ENCODE measurements around the gene ELOB.
A peak's percentile ranks its signal among the peaks of the same experiment; 100 is the strongest.

The ELOB gene

DNA sequence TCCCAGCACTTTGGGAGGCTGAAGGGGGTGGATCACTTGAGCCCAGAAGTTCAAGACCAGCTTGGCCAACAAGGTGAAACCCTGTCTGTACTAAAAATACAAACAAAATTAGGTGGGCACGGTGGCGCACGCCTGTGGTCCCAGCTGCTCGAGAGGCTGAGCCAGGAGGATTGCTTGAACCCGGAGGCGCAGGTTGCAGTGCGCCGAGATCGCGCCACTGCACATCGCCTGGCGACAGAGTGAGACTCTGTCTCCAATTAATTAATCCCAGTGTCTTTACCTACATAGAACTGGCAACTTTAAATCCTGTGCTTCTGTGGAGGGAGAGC, 1.5 kb upstream of the ELOB start:
- DNase-seq (ENCODE audit: insufficient read length): no peak
- FAIRE-seq: no peak
- no peak for TF ChIP-seq POLR2AphosphoS5 (IDR thresholded peaks at IDR 0.05; ENCODE audit: low read depth, low read length)
- TF ChIP-seq POLR2A (IDR thresholded peaks at IDR 0.05; ENCODE audit: low read depth, low read length): no peak
- TF ChIP-seq TAF1 (IDR thresholded peaks at IDR 0.05; ENCODE audit: borderline replicate concordance, low read depth, low read length): no peak

- FAIRE-seq (peak; percentile 14), DNase-seq (ENCODE audit: insufficient read length) (no peak)
- TF ChIP-seq POLR2AphosphoS5 (IDR thresholded peaks at IDR 0.05; ENCODE audit: low read depth, low read length) (peak; percentile 65), TAF1 (IDR thresholded peaks at IDR 0.05; ENCODE audit: borderline replicate concordance, low read depth, low read length) (no peak), POLR2A (IDR thresholded peaks at IDR 0.05; ENCODE audit: low read depth, low read length) (peak; percentile 43; the same call in 1 of the 2 replicates)
These were observed 986 bp upstream of the ELOB start for GRCh38 chr16:2777903-2778629.

GRCh38 chr16:2776500-2777139, 460 bp downstream of the ELOB start:
- FAIRE-seq: no peak
- TF ChIP-seq TAF1 (IDR thresholded peaks at IDR 0.05; ENCODE audit: borderline replicate concordance, low read depth, low read length): no peak
- TF ChIP-seq POLR2A (IDR thresholded peaks at IDR 0.05; ENCODE audit: low read depth, low read length): no peak
- TF ChIP-seq POLR2AphosphoS5 (IDR thresholded peaks at IDR 0.05; ENCODE audit: low read depth, low read length): no peak
- no peak for DNase-seq (ENCODE audit: insufficient read length)

GRCh38 chr16:2775765-2776499, 1.1 kb downstream of the ELOB start:
- no peak for FAIRE-seq
- TF ChIP-seq POLR2A (IDR thresholded peaks at IDR 0.05; ENCODE audit: low read depth, low read length) (no peak), TAF1 (IDR thresholded peaks at IDR 0.05; ENCODE audit: borderline replicate concordance, low read depth, low read length) (0 out of 2 replicates have a peak, but pooled peaks have one; percentile 21), POLR2AphosphoS5 (IDR thresholded peaks at IDR 0.05; ENCODE audit: low read depth, low read length) (no peak)
- no peak for DNase-seq (ENCODE audit: insufficient read length)

DNA sequence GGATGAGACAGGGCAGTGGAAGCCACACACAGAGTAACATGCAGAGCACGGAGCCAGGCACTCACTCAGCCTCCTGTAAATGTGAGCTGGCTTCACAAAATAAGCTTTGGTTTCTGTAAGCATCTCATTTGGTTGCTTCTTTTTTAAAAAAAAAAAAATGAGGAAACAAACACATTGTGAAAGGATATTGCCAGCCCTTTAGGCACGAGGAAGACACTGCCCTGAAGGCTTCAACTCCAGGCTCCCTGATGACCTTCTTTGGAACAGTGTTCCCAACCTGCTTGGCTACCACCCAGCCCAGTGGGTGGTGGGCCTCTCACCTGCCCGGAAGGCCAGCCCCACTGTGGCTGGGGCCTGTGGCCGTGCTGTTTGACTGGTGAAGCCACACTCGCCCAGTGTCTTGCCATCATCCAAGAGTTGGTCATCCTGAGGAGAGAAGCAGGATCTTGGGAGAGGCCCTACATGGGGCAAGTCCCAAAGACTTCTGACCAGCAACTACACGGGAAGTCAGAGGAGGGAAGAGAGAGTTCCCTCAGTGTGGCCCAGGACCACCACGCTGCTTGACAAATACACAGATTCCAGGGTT, 1.9 kb downstream of the ELOB start:
- DNase-seq (ENCODE audit: insufficient read length) (no peak), FAIRE-seq (no peak)
- TF ChIP-seq POLR2A (IDR thresholded peaks at IDR 0.05; ENCODE audit: low read depth, low read length): no peak
- TF ChIP-seq POLR2AphosphoS5 (IDR thresholded peaks at IDR 0.05; ENCODE audit: low read depth, low read length): no peak
- no peak for TF ChIP-seq TAF1 (IDR thresholded peaks at IDR 0.05; ENCODE audit: borderline replicate concordance, low read depth, low read length)

DNA sequence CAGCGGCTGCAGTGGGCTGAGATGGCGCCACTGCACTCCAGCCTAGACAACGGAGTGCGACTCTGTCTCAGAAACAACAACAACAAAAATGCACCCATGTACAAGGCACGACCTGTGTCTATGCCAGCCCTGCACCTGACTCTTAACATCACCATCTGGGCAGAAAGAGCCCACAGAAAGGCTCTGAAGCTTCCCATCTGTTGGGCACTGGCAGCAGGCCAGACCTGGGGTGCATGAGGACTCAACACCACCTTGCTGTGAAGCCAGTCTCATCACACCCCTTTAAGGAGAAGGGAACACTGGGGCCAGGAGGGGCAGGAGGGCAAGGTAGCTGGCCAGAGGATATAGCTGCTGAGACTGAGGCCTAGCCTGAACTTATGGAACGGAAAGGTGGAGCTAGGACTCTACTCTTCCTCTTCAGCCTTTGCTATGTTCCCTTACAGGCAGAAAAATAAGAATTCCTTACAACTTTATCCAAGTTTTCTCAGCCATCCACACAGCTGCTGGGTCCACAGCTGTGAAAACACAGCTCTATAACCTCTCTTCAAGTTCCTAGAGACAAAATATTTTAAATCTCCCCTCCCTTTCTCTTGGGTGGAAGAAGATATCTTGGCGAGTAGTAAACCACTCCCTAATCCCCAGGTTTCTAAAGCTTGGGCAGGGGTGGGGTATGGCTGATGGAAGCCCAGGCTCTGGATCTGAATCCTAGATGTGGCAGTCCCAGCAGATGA, 2.8 kb downstream of the ELOB start:
- no peak for DNase-seq (ENCODE audit: insufficient read length)
- no peak for TF ChIP-seq POLR2AphosphoS5 (IDR thresholded peaks at IDR 0.05; ENCODE audit: low read depth, low read length)
- TF ChIP-seq POLR2A (IDR thresholded peaks at IDR 0.05; ENCODE audit: low read depth, low read length): no peak
- no peak for TF ChIP-seq TAF1 (IDR thresholded peaks at IDR 0.05; ENCODE audit: borderline replicate concordance, low read depth, low read length)
- FAIRE-seq: no peak

DNA sequence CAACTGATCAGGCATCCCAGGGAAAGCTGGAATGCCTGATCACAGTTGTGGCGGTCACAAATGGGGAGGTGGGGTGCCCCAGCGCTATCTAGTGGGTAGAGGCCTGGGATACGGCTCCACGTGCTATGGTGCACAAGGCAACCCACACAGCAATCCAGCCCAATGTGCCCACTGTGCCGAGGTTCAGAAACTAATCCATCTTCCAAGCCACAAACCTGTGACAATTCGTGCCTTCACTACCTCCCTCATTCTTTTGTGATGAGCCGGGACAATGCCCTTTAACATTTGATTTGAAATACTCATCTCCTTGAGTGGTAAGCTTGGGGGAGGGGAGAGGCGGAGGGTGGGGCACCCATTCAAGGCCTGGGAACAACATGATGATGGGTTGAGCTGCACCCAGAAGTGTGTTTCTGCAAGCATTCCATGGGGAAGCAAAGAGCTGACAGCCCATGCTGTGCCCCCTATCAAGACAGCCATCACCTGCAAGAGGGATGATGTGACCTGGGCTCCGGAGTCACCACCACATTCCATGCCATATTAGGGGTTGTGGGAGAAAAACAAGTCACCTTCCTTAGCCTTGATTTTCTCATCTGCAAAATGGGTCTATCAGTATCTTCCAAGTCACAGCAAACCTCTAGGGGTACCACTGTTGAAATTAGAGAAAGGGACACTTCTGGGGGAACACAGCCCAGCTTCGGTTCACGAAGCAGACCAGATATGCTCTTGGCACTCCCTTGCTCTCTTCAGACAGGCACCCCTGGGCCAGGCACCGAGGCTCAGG, 3.7 kb downstream of the ELOB start:
- FAIRE-seq: no peak

GRCh38 chr16:2771496-2772402, 5.3 kb downstream of the ELOB start:
- FAIRE-seq (no peak), DNase-seq (ENCODE audit: insufficient read length) (no peak)
- TF ChIP-seq POLR2A (IDR thresholded peaks at IDR 0.05; ENCODE audit: low read depth, low read length) (peak; percentile 49), TAF1 (IDR thresholded peaks at IDR 0.05; ENCODE audit: borderline replicate concordance, low read depth, low read length) (no peak), POLR2AphosphoS5 (IDR thresholded peaks at IDR 0.05; ENCODE audit: low read depth, low read length) (peak; percentile 76)

More for the DNA sequence above, 3.7 kb downstream of the ELOB start:
- TF ChIP-seq TAF1 (IDR thresholded peaks at IDR 0.05; ENCODE audit: borderline replicate concordance, low read depth, low read length) (no peak), POLR2AphosphoS5 (IDR thresholded peaks at IDR 0.05; ENCODE audit: low read depth, low read length) (no peak), POLR2A (IDR thresholded peaks at IDR 0.05; ENCODE audit: low read depth, low read length) (no peak)
- DNase-seq (ENCODE audit: insufficient read length): no peak
